K562 (cell line): ENCODE data around the gene LRRFIP2. TPM values are rescaled to one million over a fixed set of nuclear protein-coding genes. Genes with fewer than 3 reads are reported as not detected.

ENCODE experiments used
- ATAC-seq: fragments of 200-7000 bp; cut with Tn5 transposase; 3 replicates; pipeline ENCODE4 v1.9.1; 2020; ENCODE audit warnings: moderate library complexity
- BruUV-seq: library from RNA; stranded (reverse); fragments of 400-500 nt; replicated peaks from 2 replicates; lab custom pipeline; 2021; lab: Mats Ljungman, UMichigan
- CTCF ChIA-PET: fragments of 300-600 bp; formaldehyde crosslinking; extraction: SDS; loops from one replicate; lab custom pipeline; 2021; ENCODE audit warnings: low intra/inter-chr PET ratio; lab: Yijun Ruan, JAX
- POLR2A ChIA-PET: fragments of 300-600, 350-650 bp; sonication (Branson Sonifier 250); formaldehyde crosslinking; extraction: SDS; loops from one replicate; lab custom pipeline; 2021; ENCODE audit warnings: antibody characterized with exemption, inconsistent platforms; lab: Yijun Ruan, JAX
- DNase-seq, 4 experiments: peaks; one replicate each; pipeline versions ENCODE4 v3.0.0 to v3.0.0-alpha.2; 2011 to 2018; ENCODE audit warnings: low spot score in 3 of 4, mixed read lengths in 3 of 4; ENCODE audit errors: extremely low read depth in 1 of 4
- FAIRE-seq: peaks from 2 replicates; lab custom pipeline; 2011; peaks lifted over from hg19 to GRCh38; lab: Jason Lieb, UNC
- H2AFZ ChIP-seq: 2 replicates; pipeline ENCODE4 v1.6.0; 2011; ENCODE audit warnings: low read depth, low read length, control low read depth, inconsistent platforms
- H3K27ac ChIP-seq: fragments of 200-600 bp; 3 replicates; pipeline ENCODE4 v1.8.0; 2011; ENCODE audit warnings: low read depth, mild to moderate bottlenecking, control low read depth, inconsistent platforms, low read length, moderate library complexity, mixed read lengths; ENCODE audit errors: extremely low read depth
- H3K27me3 ChIP-seq, 2 experiments: fragments of 300-600 bp in 1 of 2; 2 replicates in 1 of 2; 3 replicates in 1 of 2; pipeline versions ENCODE4 v1.6.0 to v1.8.0; 2011; ENCODE audit warnings: inconsistent platforms in 2 of 2, low read length in 2 of 2, mild to moderate bottlenecking in 1 of 2, mixed read lengths in 1 of 2, moderate library complexity in 1 of 2; ENCODE audit not compliant: control insufficient read depth in 2 of 2, insufficient read depth in 2 of 2
- H3K36me3 ChIP-seq: fragments of 300-600 bp; 3 replicates; pipeline ENCODE4 v1.8.0; 2011; ENCODE audit warnings: mild to moderate bottlenecking, low read length, inconsistent platforms; ENCODE audit not compliant: control insufficient read depth, insufficient read depth
- H3K4me1 ChIP-seq, 2 experiments: fragments of 200-600 bp in 1 of 2; replicated peaks in 1 of 2; 2 replicates in 1 of 2; 3 replicates in 1 of 2; pipeline versions ENCODE4 v1.5.1 to v1.8.0; 2011; ENCODE audit warnings: inconsistent platforms in 2 of 2, low read length in 2 of 2, mild to moderate bottlenecking in 1 of 2, mixed read lengths in 1 of 2, moderate library complexity in 1 of 2; ENCODE audit not compliant: control insufficient read depth in 2 of 2, insufficient read depth in 2 of 2
- H3K4me2 ChIP-seq: 2 replicates; pipeline ENCODE4 v1.6.1; 2011; ENCODE audit warnings: low read length, control low read depth, inconsistent platforms, mixed read lengths; ENCODE audit not compliant: insufficient read depth
- H3K4me3 ChIP-seq: fragments of 200-600 bp; sonication (generic), shearing (Covaris generic); 2 replicates; pipeline ENCODE4 v1.5.1; 2016; ENCODE audit warnings: control low read depth, inconsistent platforms
- H3K79me2 ChIP-seq: fragments of 200-600 bp; 3 replicates; pipeline ENCODE4 v1.8.0; 2011; ENCODE audit warnings: low read length, inconsistent platforms; ENCODE audit not compliant: control insufficient read depth, insufficient read depth
- H3K9ac ChIP-seq, 2 experiments: 2 replicates each; pipeline versions ENCODE4 v1.6.0 to v1.6.1; 2011; ENCODE audit warnings: low read depth in 2 of 2, low read length in 2 of 2, control low read depth in 1 of 2, inconsistent platforms in 1 of 2, mild to moderate bottlenecking in 1 of 2, mixed read lengths in 1 of 2; ENCODE audit not compliant: insufficient read depth in 1 of 2
- H3K9me1 ChIP-seq: one replicate; pipeline ENCODE4 v1.6.0; 2011; ENCODE audit warnings: inconsistent platforms, mild to moderate bottlenecking, low read length, moderate library complexity; ENCODE audit not compliant: control insufficient read depth, insufficient read depth
- H3K9me3 ChIP-seq: replicated peaks from 2 replicates; pipeline ENCODE4 v1.5.1; 2011; ENCODE audit warnings: low read depth, low read length, inconsistent platforms; ENCODE audit not compliant: control insufficient read depth, insufficient read depth
- H4K20me1 ChIP-seq: replicated peaks from 2 replicates; pipeline ENCODE4 v1.6.1; 2011; ENCODE audit warnings: low read length, inconsistent platforms, mixed read lengths; ENCODE audit not compliant: control insufficient read depth, insufficient read depth
- BMI1 ChIP-seq: fragments of 150-350 bp; IDR thresholded peaks from 2 replicates; pipeline ENCODE4 v1.6.1; 2014; ENCODE audit warnings: low read length
- BRF2 ChIP-seq: IDR thresholded peaks from 3 replicates; pipeline ENCODE4 v1.6.1; 2011; ENCODE audit warnings: borderline replicate concordance, mild to moderate bottlenecking; ENCODE audit not compliant: insufficient read length, insufficient read depth
- ELF2 ChIP-seq: fragments of 250-450 bp; sonication (Bioruptor Pico); IDR thresholded peaks from 2 replicates; pipeline ENCODE4 v1.5.0; 2021; ENCODE audit warnings: mild to moderate bottlenecking
- FOXM1 ChIP-seq, 2 experiments: fragments of 450-650 bp in 1 of 2; sonication (generic) in 1 of 2; formaldehyde crosslinking in 1 of 2; IDR thresholded peaks; 2 replicates each; pipeline versions ENCODE4 v1.6.1 to v1.9.0; 2017 to 2022; ENCODE audit warnings: low read depth in 2 of 2, mild to moderate bottlenecking in 2 of 2, missing genetic modification reagents in 1 of 2, moderate library complexity in 1 of 2
- HINFP ChIP-seq: fragments of 450-650 bp; conservative IDR thresholded peaks from 2 replicates; pipeline ENCODE4 v1.6.1; 2016; ENCODE audit warnings: missing genetic modification characterization, low read depth, mild to moderate bottlenecking, control low read depth, missing compliant biosample characterization
- MECOM ChIP-seq: fragments of 250-450 bp; sonication (Bioruptor Pico); IDR thresholded peaks from 2 replicates; pipeline ENCODE4 v1.8.0; 2022; ENCODE audit warnings: inconsistent platforms
- MXI1 ChIP-seq: IDR thresholded peaks from 2 replicates; pipeline ENCODE4 v1.6.1; 2011; ENCODE audit warnings: low read depth, mild to moderate bottlenecking, improper control_type of control experiment, low read length
- SNAPC5 ChIP-seq: fragments of 250-450 bp; sonication (Bioruptor Pico); IDR thresholded peaks from 2 replicates; pipeline ENCODE4 v1.8.0; 2021; ENCODE audit warnings: moderate library complexity, mild to moderate bottlenecking, inconsistent platforms
- TAF7 ChIP-seq: fragments of 450-650 bp; IDR thresholded peaks from 2 replicates; pipeline ENCODE4 v1.6.1; 2016; ENCODE audit warnings: missing genetic modification characterization, missing compliant biosample characterization
- TBL1XR1 ChIP-seq, 2 experiments: IDR thresholded peaks; 2 replicates each; pipeline ENCODE4 v1.6.1; 2012; ENCODE audit warnings: improper control_type of control experiment in 2 of 2, low read length in 2 of 2, mild to moderate bottlenecking in 1 of 2
- ZKSCAN3 ChIP-seq: fragments of 250-450 bp; sonication (Bioruptor Pico); IDR thresholded peaks from 2 replicates; pipeline ENCODE4 v1.4.0; 2020
- ZNF217 ChIP-seq: sonication (generic); formaldehyde crosslinking; IDR thresholded peaks from 2 replicates; pipeline ENCODE4 v1.8.0; 2022; ENCODE audit warnings: mild to moderate bottlenecking, missing genetic modification reagents
- WGBS: fragments of 100-300 bp; shearing (Covaris generic); methylation state at CpG from one replicate; pipeline ENCODE4 v1.1.6; 2016; ENCODE audit warnings: low coverage, mixed read lengths; ENCODE audit not compliant: insufficient coverage; ENCODE audit errors: missing lambda C conversion rate; 5-methylcytosine and 5-hydroxymethylcytosine counted together
- in situ Hi-C: fragments of 300-500 bp; cut with MboI; formaldehyde crosslinking; loops from 4 replicates; pipeline ENCODE4 v1.15.0; 2018; ENCODE audit warnings: inconsistent platforms, mixed read lengths
- intact Hi-C: fragments of 100-400 bp; cut with micrococcal nuclease; formaldehyde crosslinking; loops from 2 replicates; pipeline ENCODE4 v1.14.2; 2022
- polyA plus RNA-seq, 8 experiments: library from polyadenylated mRNA; depleted of rRNA in 4 of 8; stranded (reverse) in 5 of 8; unstranded in 3 of 8; fragments of >200 nt; fragmentation: Nextera tagmentation in 2 of 8; fragmentation: Illumina TruSeq in 1 of 8; extraction: Ambion mirVana in 2 of 8; extraction: Trizol in 1 of 8; gene quantifications; 2 replicates each; pipeline versions ENCODE4 v1.2.1 to v1.2.3, GENCODE V29; 2011 to 2014; ENCODE audit warnings: inconsistent platforms in 1 of 8, missing spikeins in 1 of 8
- total RNA-seq, 7 experiments: library from RNA; depleted of rRNA in 6 of 7; stranded (reverse); fragments of >200 nt in 6 of 7; fragmentation: Illumina TruSeq in 2 of 7; extraction: Trizol in 2 of 7; gene quantifications; 2 replicates each; pipeline versions ENCODE4 v1.2.1 to v1.2.3, GENCODE V29; 2011 to 2021; ENCODE audit warnings: low replicate concordance in 1 of 7

LRRFIP2 gene
- total and polyA plus RNA-seq, 9 of the 15 experiments (the other 6 are each of a cell fraction or from before 2014, with no cell fraction given) = 9.9 to 53.9 (median 42.7) TPM

GRCh38 chr3:37016903-37017302, 157.5 kb downstream of the LRRFIP2 start (continued):
- no peak for TF ChIP-seq HINFP (tag)
- no peak for TF ChIP-seq BMI1
- TF ChIP-seq TAF7 (tag) = no peak
- no peak for TF ChIP-seq ZNF217 (CRISPR knock-in tag)
- TF ChIP-seq MXI1 = no peak
- TF ChIP-seq ELF2 (CRISPR knock-in tag) = no peak
- TF ChIP-seq, all 486 proteins: peak for 0

DNA sequence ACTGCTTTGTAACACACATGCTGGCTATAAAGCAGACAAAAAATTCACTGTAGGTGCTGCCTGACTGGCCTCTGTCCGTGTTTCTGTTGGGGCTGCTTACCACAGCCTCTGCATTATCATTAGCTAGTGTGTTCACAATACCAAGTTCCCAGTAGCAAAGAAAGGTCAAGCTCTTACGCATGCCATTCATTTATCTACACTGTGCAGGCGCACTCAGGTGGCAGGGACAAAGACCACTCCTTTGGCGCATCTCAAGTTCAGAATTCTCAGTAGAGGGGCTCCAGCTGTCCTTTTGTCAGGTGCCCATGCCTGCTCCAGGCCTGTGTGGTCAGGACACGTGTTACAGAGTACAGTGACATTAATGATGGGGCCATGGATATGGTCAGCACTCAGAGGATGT, 158.7 kb downstream of the LRRFIP2 start:
- H3K36me3 ChIP-seq = peaks cover 86% of the 10 kb centered on the region
- H3K9me1 ChIP-seq = no peaks in the 10 kb centered on the region
- TF ChIP-seq TBL1XR1 (IDR thresholded peaks at IDR 0.05; ENCODE audit: low read length in 2 of 2) = no peak
- TF ChIP-seq ELF2 (CRISPR knock-in tag) = no peak
- TF ChIP-seq ZKSCAN3 (CRISPR knock-in tag) = no peak
- TF ChIP-seq SNAPC5 (CRISPR knock-in tag) = no peak
- TF ChIP-seq BRF2 = no peak
- TF ChIP-seq FOXM1 (IDR thresholded peaks at IDR 0.05; ENCODE audit: low read depth) = no peak
- no peak for TF ChIP-seq FOXM1 (CRISPR knock-in tag; IDR thresholded peaks at IDR 0.05; ENCODE audit: low read depth)
- no peak for TF ChIP-seq MECOM
- no peak overlapping the region for H3K9ac ChIP-seq
- POLR2A ChIA-PET = interaction anchor here (1.1 to 1.7 kb wide), 3 partner anchors 9 to 23 kb away, joined by 4 to 6 read pairs (median 5); partner anchors contain the start of genes EPM2AIP1 and MLH1
- BruUV-seq = no TSS peak
- H3K4me1 ChIP-seq = no peaks in the 10 kb centered on the region; a peak in 1 of 5 replicates
- in situ Hi-C loops (no loop called here), intact Hi-C loops (no loop called here)
- FAIRE-seq = no peak
- H3K9me3 ChIP-seq = no peaks in the 10 kb centered on the region
- H2AFZ ChIP-seq = no peak overlapping the region
- H3K79me2 ChIP-seq = no peaks in the 10 kb centered on the region
- H4K20me1 ChIP-seq = no peaks in the 10 kb centered on the region
- ATAC-seq = peak; percentile 62
- peak in 1 of 4 experiments; percentile 24 for DNase-seq
- no peak overlapping the region for H3K4me2 ChIP-seq
- H3K27me3 ChIP-seq = no peaks in the 10 kb centered on the region
- WGBS = 68% methylated on average over 5 of the region's 5 CpGs
- H3K27ac ChIP-seq = no peak overlapping the region
- CTCF ChIA-PET = no interaction called here
- no peak overlapping the region for H3K4me3 ChIP-seq
